ENCODE results near the gene ABCB8.
A peak's percentile ranks its signal among the peaks of the same experiment; 100 is the strongest.

- TF ChIP-seq CTCF (IDR thresholded peaks at IDR 0.05) (no peak), POLR2A (IDR thresholded peaks at IDR 0.05) (peak; percentile 45 to 93)
Observed at GRCh38 chr7:151057989-151058780, 29.9 kb downstream of the ABCB8 start.
